GM23338 (cell line): ENCODE data around the gene PLXND1. TPM values are rescaled to one million over a fixed set of nuclear protein-coding genes. Genes with fewer than 3 reads are reported as not detected.

Experiments used
- ATAC-seq: fragments of 200-7000 bp; cut with Tn5 transposase; 3 replicates; pipeline ENCODE4 v1.9.1; 2020
- DNase-seq: peaks from one replicate; pipeline ENCODE4 v3.0.0-alpha.2; 2015; ENCODE audit warnings: low spot score
- H2AFZ ChIP-seq: fragments of 200-600 bp; sonication (generic); 2 replicates; pipeline ENCODE4 v1.8.0; 2016; ENCODE audit warnings: antibody characterized with exemption, mild to moderate bottlenecking, moderate library complexity
- H3F3A ChIP-seq: fragments of 200-600 bp; sonication (generic); replicated peaks from 2 replicates; pipeline ENCODE4 v1.8.0; 2017; ENCODE audit warnings: antibody characterized with exemption, mixed run types, low read depth
- H3K27ac ChIP-seq: fragments of 200-600 bp; sonication (generic); 2 replicates; pipeline ENCODE4 v1.6.1; 2016; ENCODE audit warnings: low read depth
- H3K27me3 ChIP-seq: fragments of 200-600 bp; sonication (generic); 2 replicates; pipeline ENCODE4 v1.8.0; 2016; ENCODE audit warnings: mild to moderate bottlenecking, mixed run types, moderate library complexity; ENCODE audit not compliant: insufficient read depth
- H3K36me3 ChIP-seq: fragments of 200-600 bp; sonication (generic); 2 replicates; pipeline ENCODE4 v1.8.0; 2016; ENCODE audit warnings: mild to moderate bottlenecking; ENCODE audit not compliant: insufficient read depth
- H3K4me1 ChIP-seq: fragments of 200-600 bp; sonication (generic); 2 replicates; pipeline ENCODE4 v1.8.0; 2016; ENCODE audit warnings: mild to moderate bottlenecking, moderate library complexity; ENCODE audit not compliant: insufficient read depth
- H3K4me2 ChIP-seq: fragments of 200-600 bp; sonication (generic); 2 replicates; pipeline ENCODE4 v1.7.1; 2017; ENCODE audit warnings: mixed run types
- H3K4me3 ChIP-seq: fragments of 200-600 bp; sonication (generic); 2 replicates; pipeline ENCODE4 v1.6.1; 2016; ENCODE audit warnings: mixed run types
- H3K79me2 ChIP-seq: fragments of 200-600 bp; sonication (generic); replicated peaks from 2 replicates; pipeline ENCODE4 v1.8.0; 2017; ENCODE audit warnings: mild to moderate bottlenecking; ENCODE audit not compliant: insufficient read depth
- H3K9me2 ChIP-seq: fragments of 200-600 bp; sonication (generic); 2 replicates; pipeline ENCODE4 v1.8.0; 2017; ENCODE audit not compliant: insufficient read depth
- H4K20me1 ChIP-seq: fragments of 200-600 bp; sonication (generic); replicated peaks from 2 replicates; pipeline ENCODE4 v1.8.0; 2017; ENCODE audit warnings: mild to moderate bottlenecking; ENCODE audit not compliant: insufficient read depth
- H3K27ac Mint-ChIP-seq: 2 replicates; pipeline ENCODE4 v1.8.0; 2020; ENCODE audit warnings: inconsistent platforms, mild to moderate bottlenecking, moderate library complexity, mixed read lengths
- H3K27me3 Mint-ChIP-seq: 3 replicates; pipeline ENCODE4 v1.8.0; 2022; ENCODE audit warnings: low read depth, mild to moderate bottlenecking, moderate library complexity, mixed read lengths, inconsistent platforms; ENCODE audit not compliant: insufficient read depth, poor library complexity
- H3K36me3 Mint-ChIP-seq: 3 replicates; pipeline ENCODE4 v1.8.0; 2021; ENCODE audit warnings: low read depth, mild to moderate bottlenecking, inconsistent platforms, moderate library complexity, mixed read lengths
- H3K4me1 Mint-ChIP-seq: 3 replicates; pipeline ENCODE4 v1.8.0; 2020; ENCODE audit warnings: mild to moderate bottlenecking, inconsistent platforms, mixed read lengths
- H3K4me3 Mint-ChIP-seq: 3 replicates; pipeline ENCODE4 v1.8.0; 2021; ENCODE audit warnings: moderate library complexity, mild to moderate bottlenecking, inconsistent platforms, mixed read lengths
- H3K9me3 Mint-ChIP-seq: 3 replicates; pipeline ENCODE4 v1.8.0; 2020; ENCODE audit warnings: moderate library complexity, mild to moderate bottlenecking, inconsistent platforms, mixed read lengths
- CREB1 ChIP-seq: fragments of 250-450 bp; sonication (Bioruptor Pico); IDR thresholded peaks from 2 replicates; pipeline ENCODE4 v1.5.0; 2020; ENCODE audit warnings: low read depth, mild to moderate bottlenecking, moderate library complexity
- EZH2 ChIP-seq: fragments of 200-600 bp; sonication (generic); IDR thresholded peaks from one replicate; pipeline ENCODE4 v1.8.0; 2017; ENCODE audit warnings: antibody characterized with exemption, mild to moderate bottlenecking, low read depth; ENCODE audit not compliant: unreplicated experiment
- EZH2phosphoT487 ChIP-seq: fragments of 200-600 bp; sonication (generic); IDR thresholded peaks from one replicate; pipeline ENCODE4 v1.8.1; 2018; ENCODE audit warnings: antibody characterized with exemption; ENCODE audit not compliant: unreplicated experiment
- JUNB ChIP-seq: IDR thresholded peaks from one replicate; pipeline ENCODE4 v1.6.1; 2016; ENCODE audit warnings: antibody characterized with exemption; ENCODE audit not compliant: unreplicated experiment
- NANOG ChIP-seq: IDR thresholded peaks from 2 replicates; pipeline ENCODE4 v1.6.1; 2016; ENCODE audit warnings: antibody characterized with exemption, borderline replicate concordance
- POLR2AphosphoS5 ChIP-seq: IDR thresholded peaks from 2 replicates; pipeline ENCODE4 v1.6.1; 2016; ENCODE audit warnings: antibody characterized with exemption, low read depth
- STAT1 ChIP-seq: IDR thresholded peaks from one replicate; pipeline ENCODE4 v1.6.1; 2016; ENCODE audit warnings: antibody characterized with exemption; ENCODE audit not compliant: unreplicated experiment
- ZNF114 ChIP-seq: fragments of 250-450 bp; sonication (Bioruptor Pico); IDR thresholded peaks from 2 replicates; pipeline ENCODE4 v1.5.0; 2020; ENCODE audit warnings: mild to moderate bottlenecking, moderate library complexity
- ZNF331 ChIP-seq: fragments of 250-450 bp; sonication (Bioruptor Pico); IDR thresholded peaks from 2 replicates; pipeline ENCODE4 v1.5.0; 2020; ENCODE audit warnings: low read depth, mild to moderate bottlenecking, moderate library complexity
- polyA plus RNA-seq: library from polyadenylated mRNA; unstranded; fragments of >200 nt; fragmentation: Nextera tagmentation; extraction: Ambion mirVana; gene quantifications from 2 replicates; pipeline ENCODE4 v1.2.1, GENCODE V29; 2016
- total RNA-seq: library from RNA; depleted of rRNA; stranded (reverse); fragments of >200 nt; shearing (Covaris generic); gene quantifications from 2 replicates; pipeline ENCODE4 v1.2.3, GENCODE V29; 2014
- TF ChIP-seq, protein P1 (sequence below): IDR thresholded peaks from one replicate; pipeline ENCODE4 v1.6.1; 2018; ENCODE audit warnings: antibody characterized with exemption; ENCODE audit not compliant: unreplicated experiment
- TF ChIP-seq, protein P2 (sequence below), 2 experiments: fragments of 200-600 bp in 1 of 2; sonication (generic) in 1 of 2; conservative IDR thresholded peaks; 2 replicates each; pipeline versions ENCODE4 v1.5.1 to v1.6.1; 2016 to 2017; ENCODE audit warnings: antibody characterized with exemption in 2 of 2, low read depth in 2 of 2, mild to moderate bottlenecking in 2 of 2, moderate library complexity in 1 of 2
- TF ChIP-seq, protein P3 (sequence below): IDR thresholded peaks from 2 replicates; pipeline ENCODE4 v1.6.1; 2016; ENCODE audit warnings: antibody characterized with exemption
- TF ChIP-seq, protein P4 (sequence below): fragments of 250-450 bp; sonication (Bioruptor Pico); IDR thresholded peaks from 2 replicates; pipeline ENCODE4 v1.5.0; 2020; ENCODE audit warnings: mild to moderate bottlenecking, moderate library complexity

Gene PLXND1
- total and polyA plus RNA-seq, 2 experiments from 2014 or later = 13.3 to 60.4 TPM

DNA sequence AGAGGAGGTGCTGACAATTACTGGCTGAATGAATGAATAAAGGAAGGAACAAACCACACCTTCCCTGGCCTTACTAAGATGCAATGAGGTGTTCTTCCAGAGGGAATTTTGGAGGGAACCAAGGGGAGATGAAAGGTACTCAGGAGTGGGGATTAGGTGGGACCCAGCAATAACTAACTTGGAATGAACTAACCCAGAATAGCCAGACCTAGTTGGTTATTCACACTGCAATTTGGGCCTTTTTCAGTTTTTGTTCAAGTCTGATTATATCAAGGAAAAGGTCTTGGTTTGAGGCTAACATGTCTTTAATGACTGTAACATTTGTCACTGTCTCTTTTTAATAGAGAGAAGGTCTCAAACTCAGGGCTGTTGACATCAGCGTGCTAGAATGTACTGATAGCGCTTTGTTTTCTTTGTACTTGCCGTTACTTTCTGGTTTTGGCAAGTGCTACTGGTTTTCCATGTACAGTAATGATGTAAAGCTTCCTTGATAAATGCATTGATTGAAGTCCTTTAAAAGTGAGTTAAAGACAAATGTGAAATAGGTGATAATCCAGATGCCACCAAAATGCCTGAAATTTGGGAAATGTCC is 3.2 kb upstream of the PLXND1 start:
- H3K79me2 ChIP-seq = no peaks in the 10 kb centered on the region
- Mint-ChIP-seq H3K9me3 (no peaks in the 10 kb centered on the region; the same call in 2 of the 3 replicates), H3K27ac (no peak overlapping the region), H3K4me1 (peaks cover 33% of the 10 kb centered on the region), H3K36me3 (no peaks in the 10 kb centered on the region), H3K27me3 (peaks cover 32% of the 10 kb centered on the region), H3K4me3 (no peak overlapping the region; the same call in 2 of the 3 replicates)
- 0 out of 2 replicates have a peak, but pooled peaks cover under 1% of the 10 kb centered on the region for H4K20me1 ChIP-seq
- DNase-seq (no peak), ATAC-seq (no peak)
- H3K4me2 ChIP-seq = no peak overlapping the region
- H3K4me3 ChIP-seq = no peak overlapping the region
- peaks cover 33% of the 10 kb centered on the region for H3K27me3 ChIP-seq
- no peak overlapping the region for H2AFZ ChIP-seq
- peaks cover 7% of the 10 kb centered on the region for H3F3A ChIP-seq
- peaks cover 30% of the 10 kb centered on the region; the same call in 1 of the 2 replicates for H3K4me1 ChIP-seq
- no peak overlapping the region for H3K27ac ChIP-seq
- H3K9me2 ChIP-seq = no peaks in the 10 kb centered on the region
- TF ChIP-seq ZNF331 (CRISPR knock-in tag) (no peak), NANOG (no peak), EZH2phosphoT487 (no peak), ZNF114 (CRISPR knock-in tag) (no peak), STAT1 (no peak), POLR2AphosphoS5 (no peak), JUNB (no peak), CREB1 (CRISPR knock-in tag) (no peak), EZH2 (no peak)
- TF ChIP-seq, protein P1, sequence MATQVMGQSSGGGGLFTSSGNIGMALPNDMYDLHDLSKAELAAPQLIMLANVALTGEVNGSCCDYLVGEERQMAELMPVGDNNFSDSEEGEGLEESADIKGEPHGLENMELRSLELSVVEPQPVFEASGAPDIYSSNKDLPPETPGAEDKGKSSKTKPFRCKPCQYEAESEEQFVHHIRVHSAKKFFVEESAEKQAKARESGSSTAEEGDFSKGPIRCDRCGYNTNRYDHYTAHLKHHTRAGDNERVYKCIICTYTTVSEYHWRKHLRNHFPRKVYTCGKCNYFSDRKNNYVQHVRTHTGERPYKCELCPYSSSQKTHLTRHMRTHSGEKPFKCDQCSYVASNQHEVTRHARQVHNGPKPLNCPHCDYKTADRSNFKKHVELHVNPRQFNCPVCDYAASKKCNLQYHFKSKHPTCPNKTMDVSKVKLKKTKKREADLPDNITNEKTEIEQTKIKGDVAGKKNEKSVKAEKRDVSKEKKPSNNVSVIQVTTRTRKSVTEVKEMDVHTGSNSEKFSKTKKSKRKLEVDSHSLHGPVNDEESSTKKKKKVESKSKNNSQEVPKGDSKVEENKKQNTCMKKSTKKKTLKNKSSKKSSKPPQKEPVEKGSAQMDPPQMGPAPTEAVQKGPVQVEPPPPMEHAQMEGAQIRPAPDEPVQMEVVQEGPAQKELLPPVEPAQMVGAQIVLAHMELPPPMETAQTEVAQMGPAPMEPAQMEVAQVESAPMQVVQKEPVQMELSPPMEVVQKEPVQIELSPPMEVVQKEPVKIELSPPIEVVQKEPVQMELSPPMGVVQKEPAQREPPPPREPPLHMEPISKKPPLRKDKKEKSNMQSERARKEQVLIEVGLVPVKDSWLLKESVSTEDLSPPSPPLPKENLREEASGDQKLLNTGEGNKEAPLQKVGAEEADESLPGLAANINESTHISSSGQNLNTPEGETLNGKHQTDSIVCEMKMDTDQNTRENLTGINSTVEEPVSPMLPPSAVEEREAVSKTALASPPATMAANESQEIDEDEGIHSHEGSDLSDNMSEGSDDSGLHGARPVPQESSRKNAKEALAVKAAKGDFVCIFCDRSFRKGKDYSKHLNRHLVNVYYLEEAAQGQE = no peak
- TF ChIP-seq, protein P2, sequence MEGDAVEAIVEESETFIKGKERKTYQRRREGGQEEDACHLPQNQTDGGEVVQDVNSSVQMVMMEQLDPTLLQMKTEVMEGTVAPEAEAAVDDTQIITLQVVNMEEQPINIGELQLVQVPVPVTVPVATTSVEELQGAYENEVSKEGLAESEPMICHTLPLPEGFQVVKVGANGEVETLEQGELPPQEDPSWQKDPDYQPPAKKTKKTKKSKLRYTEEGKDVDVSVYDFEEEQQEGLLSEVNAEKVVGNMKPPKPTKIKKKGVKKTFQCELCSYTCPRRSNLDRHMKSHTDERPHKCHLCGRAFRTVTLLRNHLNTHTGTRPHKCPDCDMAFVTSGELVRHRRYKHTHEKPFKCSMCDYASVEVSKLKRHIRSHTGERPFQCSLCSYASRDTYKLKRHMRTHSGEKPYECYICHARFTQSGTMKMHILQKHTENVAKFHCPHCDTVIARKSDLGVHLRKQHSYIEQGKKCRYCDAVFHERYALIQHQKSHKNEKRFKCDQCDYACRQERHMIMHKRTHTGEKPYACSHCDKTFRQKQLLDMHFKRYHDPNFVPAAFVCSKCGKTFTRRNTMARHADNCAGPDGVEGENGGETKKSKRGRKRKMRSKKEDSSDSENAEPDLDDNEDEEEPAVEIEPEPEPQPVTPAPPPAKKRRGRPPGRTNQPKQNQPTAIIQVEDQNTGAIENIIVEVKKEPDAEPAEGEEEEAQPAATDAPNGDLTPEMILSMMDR (conservative IDR thresholded peaks at IDR 0.05; ENCODE audit: low read depth in 2 of 2) = no peak
- TF ChIP-seq, protein P3, sequence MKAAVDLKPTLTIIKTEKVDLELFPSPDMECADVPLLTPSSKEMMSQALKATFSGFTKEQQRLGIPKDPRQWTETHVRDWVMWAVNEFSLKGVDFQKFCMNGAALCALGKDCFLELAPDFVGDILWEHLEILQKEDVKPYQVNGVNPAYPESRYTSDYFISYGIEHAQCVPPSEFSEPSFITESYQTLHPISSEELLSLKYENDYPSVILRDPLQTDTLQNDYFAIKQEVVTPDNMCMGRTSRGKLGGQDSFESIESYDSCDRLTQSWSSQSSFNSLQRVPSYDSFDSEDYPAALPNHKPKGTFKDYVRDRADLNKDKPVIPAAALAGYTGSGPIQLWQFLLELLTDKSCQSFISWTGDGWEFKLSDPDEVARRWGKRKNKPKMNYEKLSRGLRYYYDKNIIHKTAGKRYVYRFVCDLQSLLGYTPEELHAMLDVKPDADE = no peak
- TF ChIP-seq, protein P4, sequence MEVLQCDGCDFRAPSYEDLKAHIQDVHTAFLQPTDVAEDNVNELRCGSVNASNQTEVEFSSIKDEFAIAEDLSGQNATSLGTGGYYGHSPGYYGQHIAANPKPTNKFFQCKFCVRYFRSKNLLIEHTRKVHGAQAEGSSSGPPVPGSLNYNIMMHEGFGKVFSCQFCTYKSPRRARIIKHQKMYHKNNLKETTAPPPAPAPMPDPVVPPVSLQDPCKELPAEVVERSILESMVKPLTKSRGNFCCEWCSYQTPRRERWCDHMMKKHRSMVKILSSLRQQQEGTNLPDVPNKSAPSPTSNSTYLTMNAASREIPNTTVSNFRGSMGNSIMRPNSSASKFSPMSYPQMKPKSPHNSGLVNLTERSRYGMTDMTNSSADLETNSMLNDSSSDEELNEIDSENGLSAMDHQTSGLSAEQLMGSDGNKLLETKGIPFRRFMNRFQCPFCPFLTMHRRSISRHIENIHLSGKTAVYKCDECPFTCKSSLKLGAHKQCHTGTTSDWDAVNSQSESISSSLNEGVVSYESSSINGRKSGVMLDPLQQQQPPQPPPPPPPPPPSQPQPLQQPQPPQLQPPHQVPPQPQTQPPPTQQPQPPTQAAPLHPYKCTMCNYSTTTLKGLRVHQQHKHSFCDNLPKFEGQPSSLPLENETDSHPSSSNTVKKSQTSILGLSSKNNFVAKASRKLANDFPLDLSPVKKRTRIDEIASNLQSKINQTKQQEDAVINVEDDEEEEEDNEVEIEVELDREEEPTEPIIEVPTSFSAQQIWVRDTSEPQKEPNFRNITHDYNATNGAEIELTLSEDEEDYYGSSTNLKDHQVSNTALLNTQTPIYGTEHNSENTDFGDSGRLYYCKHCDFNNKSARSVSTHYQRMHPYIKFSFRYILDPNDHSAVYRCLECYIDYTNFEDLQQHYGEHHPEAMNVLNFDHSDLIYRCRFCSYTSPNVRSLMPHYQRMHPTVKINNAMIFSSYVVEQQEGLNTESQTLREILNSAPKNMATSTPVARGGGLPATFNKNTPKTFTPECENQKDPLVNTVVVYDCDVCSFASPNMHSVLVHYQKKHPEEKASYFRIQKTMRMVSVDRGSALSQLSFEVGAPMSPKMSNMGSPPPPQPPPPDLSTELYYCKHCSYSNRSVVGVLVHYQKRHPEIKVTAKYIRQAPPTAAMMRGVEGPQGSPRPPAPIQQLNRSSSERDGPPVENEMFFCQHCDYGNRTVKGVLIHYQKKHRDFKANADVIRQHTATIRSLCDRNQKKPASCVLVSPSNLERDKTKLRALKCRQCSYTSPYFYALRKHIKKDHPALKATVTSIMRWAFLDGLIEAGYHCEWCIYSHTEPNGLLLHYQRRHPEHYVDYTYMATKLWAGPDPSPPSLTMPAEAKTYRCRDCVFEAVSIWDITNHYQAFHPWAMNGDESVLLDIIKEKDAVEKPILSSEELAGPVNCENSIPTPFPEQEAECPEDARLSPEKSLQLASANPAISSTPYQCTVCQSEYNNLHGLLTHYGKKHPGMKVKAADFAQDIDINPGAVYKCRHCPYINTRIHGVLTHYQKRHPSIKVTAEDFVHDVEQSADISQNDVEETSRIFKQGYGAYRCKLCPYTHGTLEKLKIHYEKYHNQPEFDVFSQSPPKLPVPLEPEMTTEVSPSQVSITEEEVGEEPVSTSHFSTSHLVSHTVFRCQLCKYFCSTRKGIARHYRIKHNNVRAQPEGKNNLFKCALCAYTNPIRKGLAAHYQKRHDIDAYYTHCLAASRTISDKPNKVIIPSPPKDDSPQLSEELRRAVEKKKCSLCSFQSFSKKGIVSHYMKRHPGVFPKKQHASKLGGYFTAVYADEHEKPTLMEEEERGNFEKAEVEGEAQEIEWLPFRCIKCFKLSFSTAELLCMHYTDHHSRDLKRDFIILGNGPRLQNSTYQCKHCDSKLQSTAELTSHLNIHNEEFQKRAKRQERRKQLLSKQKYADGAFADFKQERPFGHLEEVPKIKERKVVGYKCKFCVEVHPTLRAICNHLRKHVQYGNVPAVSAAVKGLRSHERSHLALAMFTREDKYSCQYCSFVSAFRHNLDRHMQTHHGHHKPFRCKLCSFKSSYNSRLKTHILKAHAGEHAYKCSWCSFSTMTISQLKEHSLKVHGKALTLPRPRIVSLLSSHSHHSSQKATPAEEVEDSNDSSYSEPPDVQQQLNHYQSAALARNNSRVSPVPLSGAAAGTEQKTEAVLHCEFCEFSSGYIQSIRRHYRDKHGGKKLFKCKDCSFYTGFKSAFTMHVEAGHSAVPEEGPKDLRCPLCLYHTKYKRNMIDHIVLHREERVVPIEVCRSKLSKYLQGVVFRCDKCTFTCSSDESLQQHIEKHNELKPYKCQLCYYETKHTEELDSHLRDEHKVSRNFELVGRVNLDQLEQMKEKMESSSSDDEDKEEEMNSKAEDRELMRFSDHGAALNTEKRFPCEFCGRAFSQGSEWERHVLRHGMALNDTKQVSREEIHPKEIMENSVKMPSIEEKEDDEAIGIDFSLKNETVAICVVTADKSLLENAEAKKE (CRISPR knock-in tag) = no peak
- no peaks in the 10 kb centered on the region for H3K36me3 ChIP-seq
